SH-SY5Y (cell line): Measurements from ENCODE around the gene SURF1.

Experiments used
- GATA2 ChIP-seq: IDR thresholded peaks from 2 replicates; pipeline ENCODE4 v1.6.1; 2011; ENCODE audit warnings: mild to moderate bottlenecking, low read depth, low read length
- GATA3 ChIP-seq: IDR thresholded peaks from 2 replicates; pipeline ENCODE4 v1.6.1; 2011; ENCODE audit warnings: low read depth, mild to moderate bottlenecking, low read length, moderate library complexity

- TF ChIP-seq GATA2 = no peak
- TF ChIP-seq GATA3 = no peak
Observed at GRCh38 chr9:133404454-133405002, 48.2 kb upstream of the SURF1 start.
